Daoy (cell line): Measurements from ENCODE around the gene OTOF. TPM values are rescaled to one million over a fixed set of nuclear protein-coding genes. Genes with fewer than 3 reads are reported as not detected.
"Not testable (repeated sequence)": the region's sequence is repeated elsewhere in the genome, so short reads cannot be mapped to it uniquely, and the experiment has no call there.

Experiments
- DNase-seq: peaks from one replicate; pipeline ENCODE4 v3.0.0-alpha.2; 2015; ENCODE audit warnings: low read depth
- total RNA-seq: library from RNA; depleted of rRNA; stranded (reverse); fragments of >200 nt; shearing (Covaris generic); gene quantifications from 2 replicates; pipeline ENCODE4 v1.2.3, GENCODE V29; 2014

OTOF gene
- total RNA-seq, 1 experiment from 2014 or later = not detected

DNA sequence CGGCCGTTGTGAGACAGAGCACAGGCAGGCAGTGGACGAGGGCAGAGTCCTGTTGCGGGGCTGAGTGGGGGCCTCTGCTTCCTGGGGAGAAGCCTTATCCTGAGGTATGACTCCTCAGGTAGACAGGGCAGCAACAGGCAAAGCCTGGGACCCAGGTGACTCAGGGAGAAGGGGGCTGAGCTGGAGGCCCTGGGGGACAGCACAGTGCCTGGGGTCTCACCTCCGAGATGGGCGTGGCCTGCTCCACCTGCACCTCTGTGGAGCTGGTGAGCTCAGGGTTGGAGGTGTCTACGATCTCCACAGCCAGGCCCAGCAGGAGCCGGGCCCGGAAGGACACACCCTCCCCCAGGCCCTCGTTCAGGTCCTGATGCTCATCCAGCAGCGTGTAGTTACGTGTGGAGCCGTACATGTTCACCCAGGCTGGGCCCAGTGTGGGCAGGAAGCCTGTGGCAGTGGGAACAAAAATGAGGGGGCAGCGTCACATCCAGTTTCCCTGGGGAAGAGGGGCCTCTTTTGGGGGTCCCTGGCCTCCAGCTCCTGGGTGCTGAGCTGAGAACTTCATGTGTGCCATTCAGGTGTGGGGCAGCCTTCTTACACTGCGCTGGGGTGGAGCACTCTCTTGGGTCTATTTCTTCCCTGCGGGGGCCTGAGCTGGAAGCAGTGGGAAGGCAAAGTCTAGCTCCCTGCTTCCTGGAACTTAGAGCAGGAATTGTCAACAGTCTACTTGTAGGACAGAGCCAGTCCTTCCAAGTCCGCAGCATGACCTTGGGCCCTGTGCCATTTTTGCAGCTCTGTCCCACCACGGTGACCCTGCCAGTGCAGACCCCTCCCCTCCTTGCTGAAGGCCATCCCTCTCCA lies 2.9 kb upstream of the OTOF start:
- no peak for DNase-seq

DNA sequence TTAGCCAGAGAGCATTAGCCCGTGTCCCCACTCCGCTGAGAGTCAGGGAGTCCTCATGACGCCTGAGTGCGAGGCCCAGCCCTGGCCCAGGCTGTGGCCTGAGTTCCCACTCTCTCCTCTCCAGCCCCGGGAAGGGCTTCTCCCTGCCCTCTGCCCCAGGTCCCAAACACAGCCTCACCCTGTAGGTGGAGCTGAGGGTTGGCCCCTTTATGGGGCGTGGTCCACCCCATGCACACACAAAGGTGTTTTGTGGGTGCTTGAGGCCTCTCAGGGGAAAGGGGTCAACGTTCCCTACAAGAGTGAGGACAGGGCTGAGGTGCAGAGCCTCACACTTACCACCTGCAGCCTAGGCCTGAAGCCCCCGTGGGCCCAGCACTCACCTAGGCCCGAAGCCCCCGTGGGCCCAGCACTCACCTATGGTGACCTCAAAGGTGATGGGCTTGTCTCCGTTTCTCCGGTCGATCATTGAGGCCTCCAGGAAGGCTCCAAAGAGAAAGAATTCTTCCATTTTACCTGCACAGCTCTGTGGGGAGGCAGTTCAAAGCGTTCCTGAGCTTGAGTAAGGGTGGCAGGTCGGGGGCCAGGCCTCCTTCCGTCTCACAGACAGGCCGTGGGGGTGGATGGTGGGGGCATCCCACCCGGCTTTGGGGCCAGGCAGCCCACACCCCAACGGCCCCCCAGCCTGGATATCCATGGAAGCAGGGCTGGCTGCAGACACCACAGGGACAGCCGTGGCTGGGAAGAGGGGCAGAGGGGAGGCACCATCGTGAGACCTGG lies 2.1 kb upstream of the OTOF start:
- no peak for DNase-seq

DNA sequence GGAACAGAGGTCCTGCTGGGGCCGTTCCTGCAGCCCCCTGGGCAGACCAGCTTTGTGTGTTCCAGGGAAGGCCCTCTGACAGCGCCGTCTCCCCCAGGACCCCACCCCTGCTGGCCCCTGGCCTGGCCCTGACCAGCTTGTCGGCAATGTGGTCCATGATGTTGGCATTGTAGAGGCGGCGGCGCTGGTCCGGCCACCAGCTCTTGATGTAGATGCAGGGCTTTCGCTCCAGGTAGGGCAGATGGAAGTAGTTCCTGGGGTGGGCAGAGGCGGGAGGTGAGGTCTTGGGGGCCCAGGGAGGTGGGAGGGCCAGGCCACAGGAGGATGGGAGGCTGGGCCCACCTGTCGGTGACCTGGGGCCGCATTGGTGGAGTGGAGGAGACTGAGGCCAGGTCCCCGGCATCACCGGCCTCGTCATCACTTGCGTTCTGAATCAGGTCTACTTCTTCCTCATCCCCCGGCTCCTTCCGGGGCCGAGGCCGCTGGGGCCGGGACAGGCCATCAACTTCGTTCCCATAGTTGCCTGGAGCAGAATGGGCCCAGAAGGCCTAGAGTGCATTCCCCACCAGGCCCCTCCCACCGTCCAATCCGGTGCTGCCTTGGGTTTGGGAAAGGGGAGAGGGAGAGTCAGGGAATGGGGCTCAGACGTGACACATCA lies 1.3 kb upstream of the OTOF start:
- DNase-seq = no peak

DNA sequence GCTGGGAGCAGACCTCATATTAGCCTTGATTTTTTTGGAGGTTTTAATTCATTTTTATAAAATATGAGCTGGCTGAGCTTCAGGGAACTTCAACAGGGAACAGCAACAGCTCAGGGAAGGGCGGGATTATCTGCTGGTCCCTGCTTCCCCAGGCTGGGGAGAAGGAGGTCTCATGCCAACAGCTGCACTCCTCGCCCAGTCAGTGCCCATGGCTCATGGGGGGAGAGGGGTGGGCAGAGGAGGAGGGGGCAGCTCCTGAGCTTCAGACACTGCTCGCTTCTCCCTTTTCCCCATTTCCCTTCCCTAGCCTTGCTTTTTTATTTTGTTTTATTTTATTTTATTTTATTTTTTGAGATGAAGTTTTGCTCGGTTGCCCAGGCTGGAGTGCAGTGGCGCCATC lies 442 bp upstream of the OTOF start:
- no peak for DNase-seq

DNA sequence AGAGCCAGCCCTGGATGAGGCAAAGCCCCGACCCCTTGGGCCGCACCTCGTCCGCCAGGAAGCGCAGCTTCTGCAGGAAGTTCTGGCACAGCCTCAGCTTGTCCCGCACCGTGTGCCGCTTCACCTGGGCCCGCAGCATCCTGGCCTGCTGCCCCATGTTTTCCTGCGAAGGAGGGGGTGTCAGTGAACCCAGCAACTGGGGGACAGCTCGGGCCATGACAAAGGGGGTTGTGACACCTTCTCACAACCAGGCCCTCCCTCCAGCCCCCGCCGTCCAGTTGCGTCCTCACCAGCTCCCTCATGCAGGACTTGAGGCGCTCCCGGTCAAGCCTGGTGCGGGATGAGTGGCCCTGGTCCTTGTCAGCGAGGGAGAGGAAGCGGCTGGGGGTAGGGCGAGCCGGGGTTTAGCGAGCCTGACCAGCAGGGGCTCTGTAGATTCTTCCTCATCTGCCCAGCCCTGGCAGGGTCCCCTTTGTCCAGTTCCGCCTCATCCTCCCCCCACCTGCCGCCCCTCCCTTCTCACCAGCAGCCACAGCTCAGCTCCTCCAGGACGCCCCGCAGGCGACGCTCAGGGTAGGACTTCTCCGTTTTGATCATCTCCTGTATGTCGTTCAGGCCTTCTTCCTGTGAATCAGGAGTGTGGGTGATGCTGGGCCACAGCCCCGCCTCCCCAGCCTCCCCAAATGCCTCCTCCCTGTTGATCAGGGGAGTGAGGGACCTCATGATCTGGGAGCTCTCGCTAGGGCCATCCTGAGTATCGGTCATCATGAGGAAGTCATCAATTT lies 606 bp downstream of the OTOF start:
- DNase-seq = no peak

DNA sequence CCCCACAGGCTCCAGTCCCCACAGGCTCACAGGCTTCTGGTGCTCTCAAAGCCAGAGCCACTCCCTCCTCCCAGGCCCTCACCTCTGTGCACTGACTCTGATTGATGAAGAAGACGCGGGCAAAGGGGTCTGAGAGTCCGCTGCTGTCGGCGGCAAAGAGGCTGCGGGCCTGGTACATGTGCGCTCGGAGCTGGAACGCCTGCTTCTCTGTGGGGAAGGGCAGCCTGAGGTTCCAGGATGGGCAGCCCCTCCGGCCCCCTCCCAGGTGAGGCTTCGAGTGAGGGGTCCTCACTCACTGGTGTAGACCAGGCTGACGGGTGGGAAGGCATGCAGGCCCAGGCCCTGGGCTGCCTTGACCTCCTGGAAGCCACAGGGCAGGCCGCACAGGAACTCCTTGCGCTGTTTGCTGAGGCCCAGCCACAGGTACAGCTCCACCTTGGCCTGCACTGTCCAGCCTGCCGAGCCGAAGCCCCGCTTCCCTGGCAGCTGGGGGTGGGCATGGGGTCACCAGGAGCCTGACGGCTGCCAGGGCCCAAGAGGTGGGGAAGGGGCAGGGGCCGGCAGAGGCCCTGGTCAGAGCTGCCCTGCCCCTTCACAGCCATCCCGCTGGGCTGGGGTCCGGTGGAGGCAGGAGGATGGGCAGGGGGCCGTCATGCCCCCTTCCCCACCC lies 2.0 kb downstream of the OTOF start:
- DNase-seq = no peak

DNA sequence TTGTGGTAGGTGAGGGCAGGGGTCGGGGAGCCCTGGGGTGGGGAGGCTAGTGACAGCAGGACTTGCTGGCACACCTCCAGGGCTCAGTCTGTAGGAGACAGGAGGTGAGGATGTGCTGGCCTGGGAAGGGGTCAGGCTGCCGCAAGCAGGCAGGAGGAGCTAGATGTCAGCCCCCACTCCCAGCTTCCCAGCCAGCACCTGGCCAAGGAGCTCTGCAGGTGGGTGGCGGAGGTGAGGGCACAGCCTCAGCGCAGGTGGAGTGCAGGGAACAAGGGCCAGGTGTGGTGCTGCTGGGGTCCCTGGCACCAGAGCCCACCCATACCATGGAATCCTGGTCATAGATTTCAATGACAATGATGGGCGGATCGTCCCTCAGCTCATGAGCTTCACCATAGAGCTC lies 2.9 kb downstream of the OTOF start:
- DNase-seq = no peak

DNA sequence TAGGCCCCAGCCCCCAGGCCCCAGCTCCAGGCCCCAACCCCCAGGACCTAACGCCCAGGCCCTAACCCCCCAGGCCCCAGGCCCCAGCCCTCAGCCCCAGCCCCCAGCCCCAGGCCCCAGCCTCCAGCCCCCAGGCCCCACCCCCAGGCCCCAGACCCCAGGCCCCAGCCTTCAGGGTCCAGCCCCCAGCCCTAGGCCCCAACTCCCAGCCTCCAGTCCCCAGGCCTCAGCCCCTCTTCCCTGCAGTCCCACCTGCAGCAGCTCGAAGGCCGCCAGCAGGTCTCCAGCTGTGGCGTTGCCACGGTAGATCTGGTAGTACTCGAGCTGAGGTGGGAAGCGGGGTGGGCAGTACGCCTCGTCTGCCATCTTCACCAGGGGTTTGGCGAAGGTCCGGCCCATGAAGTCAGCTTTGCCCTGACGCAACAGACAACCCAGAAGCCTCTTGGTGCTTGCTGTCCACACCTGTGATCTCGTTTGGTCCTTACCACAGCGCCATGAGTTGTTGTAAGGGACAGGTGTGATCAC lies 3.6 kb downstream of the OTOF start:
- DNase-seq = no peak

DNA sequence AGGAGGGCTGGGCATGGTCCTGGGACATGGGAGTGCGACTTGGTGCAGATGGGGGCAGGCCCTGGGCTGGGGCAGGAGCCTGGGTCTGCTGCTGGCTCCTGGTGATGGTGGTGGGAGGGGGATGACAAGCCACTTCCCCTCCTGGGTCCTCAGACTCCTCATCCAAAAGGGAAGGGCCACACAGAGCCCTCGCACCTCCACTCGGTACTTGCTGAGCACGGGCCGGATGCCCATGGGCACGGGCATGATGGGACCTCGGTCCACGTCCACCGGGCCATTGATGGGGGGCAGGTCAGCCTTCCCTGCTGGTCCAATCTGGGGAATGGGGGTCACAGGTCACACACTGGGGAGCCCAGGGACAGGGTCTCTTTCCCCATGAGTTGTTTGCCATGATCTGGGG lies 4.1 kb downstream of the OTOF start:
- DNase-seq = no peak

DNA sequence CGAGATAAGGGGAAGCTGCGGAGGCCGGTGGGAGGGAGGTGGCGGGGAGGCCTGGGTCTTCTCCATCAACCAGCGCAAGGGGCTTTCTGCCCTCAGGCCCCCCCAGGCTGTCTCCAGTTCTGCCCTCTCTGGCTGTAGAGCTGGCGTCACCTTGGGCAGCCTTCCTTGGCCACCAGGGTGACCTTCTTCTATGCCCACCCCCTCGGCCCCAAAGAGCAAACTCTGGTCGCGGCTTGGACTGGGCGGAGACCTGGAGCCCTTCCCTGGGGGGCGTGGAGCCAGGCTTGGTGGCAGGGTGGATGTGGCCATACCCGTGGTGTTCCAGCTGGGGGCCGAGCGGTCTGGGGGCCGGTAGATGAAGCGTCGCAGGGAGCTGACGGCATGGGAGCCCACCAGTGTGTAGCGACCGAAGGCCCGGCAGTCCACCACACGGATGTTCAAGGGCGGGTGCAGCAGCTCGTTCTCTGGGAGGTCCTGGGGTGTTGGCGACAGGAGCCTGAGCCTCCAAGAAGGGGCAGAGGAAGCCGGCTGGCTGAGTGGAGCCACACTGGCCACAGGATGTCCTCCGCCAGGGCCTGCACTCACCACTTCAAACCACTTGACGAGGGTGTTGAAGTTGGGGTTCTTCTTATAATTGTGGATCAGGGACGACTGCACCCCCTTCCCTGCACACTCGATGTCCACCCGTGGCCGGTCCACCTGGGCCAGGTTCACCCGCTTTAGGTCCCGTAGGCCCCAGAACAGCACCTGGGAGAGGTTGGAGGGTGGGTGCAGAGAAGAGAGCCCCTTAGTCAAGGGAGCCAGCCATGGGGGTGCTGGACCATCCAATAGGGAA lies 4.9 kb downstream of the OTOF start:
- no peak for DNase-seq

DNA sequence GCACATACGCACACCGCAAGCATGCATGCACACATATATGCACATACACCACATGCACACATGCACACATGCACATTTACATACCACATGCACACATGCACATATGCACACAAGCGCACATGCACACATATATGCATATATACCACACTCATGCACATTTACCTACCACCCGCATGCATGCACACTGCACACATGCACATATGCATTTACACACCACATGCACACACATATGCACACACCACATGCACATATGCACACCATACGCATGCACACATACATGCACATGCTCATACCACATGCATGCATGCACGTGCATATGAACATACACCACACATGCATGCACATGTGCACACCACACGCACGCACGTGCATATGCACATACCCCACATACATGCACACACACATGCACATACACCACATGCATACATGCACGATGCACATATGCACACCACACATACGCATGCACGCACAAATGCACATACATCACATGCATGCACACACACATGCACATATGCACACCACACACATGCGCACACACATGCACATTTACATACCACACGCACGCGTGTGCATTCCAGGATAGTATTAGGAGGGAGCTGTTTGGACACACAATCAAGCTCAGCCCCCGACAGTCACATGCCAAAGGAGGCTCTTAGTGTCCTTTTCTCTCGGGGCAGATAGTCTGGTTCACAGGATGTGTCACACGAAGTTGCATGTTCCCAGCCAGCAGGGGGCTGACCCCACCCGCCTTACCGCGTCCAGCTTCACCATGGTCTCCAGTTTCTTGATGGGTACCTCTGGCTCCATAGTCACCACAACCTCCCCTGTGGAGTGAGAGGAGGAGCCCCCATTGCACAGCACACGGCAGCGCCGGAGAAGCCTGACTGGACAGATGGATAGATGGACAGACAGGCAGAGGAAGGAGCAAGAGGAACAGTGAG lies 5.9 kb downstream of the OTOF start:
- DNase-seq = no peak

DNA sequence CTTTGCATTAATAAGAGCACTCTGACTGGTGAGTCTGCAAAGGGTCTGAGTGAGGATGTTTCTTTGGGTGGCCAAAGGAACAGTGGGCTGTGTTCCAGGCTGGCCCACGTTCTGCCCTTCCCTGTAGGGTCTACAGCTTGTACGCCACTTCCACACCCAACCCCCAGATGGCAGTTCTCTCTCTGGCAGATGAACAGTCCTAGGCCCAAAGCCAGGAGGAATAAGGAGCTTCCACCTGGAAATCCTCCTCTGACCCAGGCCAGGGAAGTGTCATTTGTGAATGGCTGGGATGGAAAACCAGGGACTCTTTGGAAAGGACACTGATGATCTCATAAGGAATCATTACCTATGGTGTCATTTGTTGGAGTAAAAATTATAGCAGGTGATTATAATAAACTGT lies 6.6 kb downstream of the OTOF start:
- DNase-seq = no peak

DNA sequence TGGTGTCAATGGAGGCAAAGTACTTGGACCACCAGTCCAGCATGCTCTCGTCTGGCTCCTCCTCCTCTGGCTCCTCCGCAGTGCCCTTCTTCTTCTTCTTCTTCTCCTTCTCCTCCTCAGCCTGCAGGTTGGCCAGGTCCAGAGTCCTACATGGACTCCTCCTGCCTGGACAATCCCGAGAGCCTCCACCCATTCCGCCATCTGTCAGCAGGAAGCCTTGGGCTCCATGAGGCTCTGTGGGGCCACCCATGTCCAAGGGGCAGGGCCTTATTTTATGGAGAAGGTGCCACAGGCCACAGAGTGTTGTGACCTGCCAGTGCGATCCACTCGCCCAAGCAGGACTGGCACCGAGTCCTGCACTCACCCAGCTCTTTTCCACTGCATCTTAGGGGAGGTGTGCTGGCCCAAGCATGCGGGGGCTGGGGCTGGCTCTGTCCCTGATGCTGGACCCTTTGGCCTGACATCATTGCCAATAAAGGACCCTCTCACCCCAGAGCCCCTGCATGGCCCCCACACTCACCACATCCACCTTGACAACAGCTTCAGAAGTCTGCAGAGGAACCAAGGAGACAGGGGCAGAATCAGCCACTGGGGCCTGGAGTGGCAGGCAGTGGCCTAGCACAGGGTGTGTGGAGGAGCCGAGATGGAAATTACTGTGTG lies 7.2 kb downstream of the OTOF start:
- DNase-seq = no peak

DNA sequence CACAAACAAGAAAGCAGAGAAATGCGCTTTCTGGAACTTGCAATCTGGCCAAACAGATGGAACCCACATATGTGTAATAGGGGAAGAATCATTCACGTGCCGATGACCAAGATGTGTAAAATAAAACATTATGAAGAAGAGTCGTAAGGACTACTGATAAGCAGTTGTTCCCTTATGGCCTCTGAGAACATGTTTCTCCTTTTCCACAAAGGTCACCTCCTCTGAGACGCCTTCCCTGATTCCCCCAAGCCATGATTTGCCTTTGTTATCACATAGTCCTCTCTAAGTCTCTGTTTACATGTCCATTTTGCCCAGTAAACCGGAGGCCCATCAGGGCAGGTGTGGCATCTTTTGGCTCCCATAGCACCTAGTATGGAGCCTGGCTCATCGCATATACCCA lies 8.0 kb downstream of the OTOF start:
- DNase-seq = no peak

DNA sequence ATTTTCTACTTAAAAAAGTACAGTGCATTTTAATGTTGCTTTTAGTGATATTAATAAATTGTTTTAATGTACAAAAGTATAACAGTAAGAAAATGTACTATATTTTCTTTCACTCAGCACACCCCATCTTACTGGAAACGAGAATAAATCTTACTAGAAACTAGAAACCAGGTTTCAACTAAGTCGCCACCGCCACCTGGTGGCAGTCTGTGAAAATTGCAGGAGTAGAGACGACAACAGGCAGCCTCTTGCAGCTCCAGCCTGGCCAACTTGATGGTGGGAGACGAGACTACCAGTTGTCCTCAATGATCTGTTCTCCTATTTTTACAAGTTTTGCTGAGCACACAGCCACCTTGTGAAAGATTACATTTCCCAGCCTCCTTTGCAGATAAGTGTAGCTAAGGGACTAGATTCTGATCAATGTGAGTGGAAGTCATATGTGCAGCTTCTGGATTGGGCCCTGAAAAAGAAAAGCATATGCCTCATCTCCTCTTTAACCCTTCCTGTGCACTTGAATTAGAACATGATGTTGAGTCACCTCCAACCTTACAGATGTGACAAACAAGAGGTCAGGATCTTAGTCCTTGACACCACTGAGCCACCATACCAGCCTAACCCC lies 8.7 kb downstream of the OTOF start:
- peak; percentile 61 for DNase-seq

DNA sequence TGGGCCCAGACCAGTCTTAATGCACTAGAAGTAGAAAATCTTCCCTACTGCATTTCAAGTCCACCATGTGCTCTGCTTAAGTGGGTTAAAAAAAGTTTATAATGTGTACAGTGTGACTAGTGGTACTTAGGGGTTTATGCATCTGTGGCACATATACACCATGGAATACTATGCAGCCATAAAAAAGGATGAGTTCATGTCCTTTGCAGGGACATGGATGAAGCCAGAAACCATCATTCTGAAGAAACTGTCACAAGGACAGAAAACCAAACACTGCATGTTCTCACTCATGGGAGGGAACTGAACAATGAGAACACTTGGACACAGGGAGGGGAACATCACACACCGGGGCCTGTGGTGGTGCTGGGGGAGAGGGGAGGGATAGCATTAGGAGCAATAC lies 9.4 kb downstream of the OTOF start:
- not testable (repeated sequence) for DNase-seq

DNA sequence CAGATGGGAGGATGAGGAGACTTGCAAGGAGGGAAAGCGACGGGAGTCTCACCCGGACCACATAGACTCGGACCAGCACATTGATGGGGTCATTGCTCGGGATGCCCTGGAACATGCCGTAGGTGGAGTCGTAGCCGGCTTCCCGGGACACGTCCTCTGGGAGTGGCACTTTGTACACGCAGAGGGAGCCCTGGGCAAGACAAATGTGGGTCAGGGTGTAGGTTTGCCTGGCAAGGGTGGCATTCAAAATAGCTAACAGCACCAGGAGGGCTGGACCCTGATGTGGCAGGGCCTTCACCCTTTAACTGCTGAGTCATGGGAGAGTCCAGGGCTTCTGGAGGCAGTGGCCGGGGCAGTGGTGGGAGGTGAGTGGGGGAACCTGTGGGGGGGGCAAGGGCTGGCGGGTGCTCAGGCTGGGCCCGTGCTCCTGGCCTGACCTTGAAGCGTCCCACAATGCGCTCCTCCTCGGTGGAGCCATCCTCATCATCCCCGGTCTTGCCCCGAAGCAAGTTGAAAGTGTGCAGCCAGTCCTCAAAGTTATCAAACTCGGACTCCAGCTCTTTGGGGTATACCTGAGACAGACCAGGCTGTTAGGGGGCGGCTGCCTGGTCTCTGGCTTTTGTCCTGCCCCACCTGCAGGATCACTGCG lies 11.1 kb downstream of the OTOF start:
- no peak for DNase-seq
